ENCODE results near the gene ADCY2.

ADCY2 gene

DNA sequence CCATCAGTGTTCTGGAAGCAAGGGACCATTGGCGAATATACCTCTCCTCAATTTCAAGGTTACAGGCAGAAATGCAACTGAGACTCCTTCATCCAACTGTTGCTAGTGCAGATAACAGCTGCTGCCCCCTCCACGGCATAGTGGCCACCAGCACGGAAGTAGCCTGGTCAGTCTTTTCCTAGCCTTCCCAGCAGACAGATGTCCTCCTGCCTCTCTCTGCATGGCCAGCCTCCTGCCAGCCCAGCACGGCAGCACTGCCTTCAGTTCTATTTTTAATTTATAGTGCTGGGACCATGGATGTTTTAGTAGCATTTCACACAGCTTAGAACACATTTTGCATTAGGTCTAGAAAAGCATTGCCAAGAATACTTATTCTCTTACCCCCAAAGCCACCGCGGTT, 266.4 kb downstream of the ADCY2 start:
- no peak for DNase-seq

- DNase-seq = no peak
Measured at GRCh38 chr5:7663808-7664207, 267.9 kb downstream of the ADCY2 start.

GRCh38 chr5:7664208-7664607, 268.3 kb downstream of the ADCY2 start:
- no peak for DNase-seq

- no peak for DNase-seq
Measured at GRCh38 chr5:7667216-7667767, 271.4 kb downstream of the ADCY2 start.

- DNase-seq = no peak
Measured at GRCh38 chr5:7668161-7668560, 272.2 kb downstream of the ADCY2 start.

DNA sequence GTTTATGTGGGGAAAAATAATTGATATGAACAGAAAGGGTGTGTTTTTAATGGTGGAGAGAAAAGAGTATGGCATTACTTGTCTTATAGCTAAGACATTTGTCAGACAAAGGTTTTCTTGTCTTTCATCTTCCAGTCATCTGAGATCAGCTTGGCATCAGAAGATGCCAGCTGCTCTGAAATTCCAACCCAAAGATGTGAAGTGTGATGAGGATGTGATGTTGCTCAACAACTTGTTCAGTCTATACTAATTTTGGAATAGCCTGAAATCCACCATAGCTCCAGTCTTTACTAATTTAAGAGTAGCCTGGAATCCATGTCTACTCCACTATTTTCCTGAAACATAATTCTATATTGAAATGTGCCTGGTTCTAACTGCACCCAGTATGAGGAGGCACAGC, 272.7 kb downstream of the ADCY2 start:
- no peak for DNase-seq

GRCh38 chr5:7671381-7671993, 275.5 kb downstream of the ADCY2 start:
- DNase-seq = no peak

GRCh38 chr5:7673658-7674057, 277.7 kb downstream of the ADCY2 start:
- no peak for DNase-seq

DNA sequence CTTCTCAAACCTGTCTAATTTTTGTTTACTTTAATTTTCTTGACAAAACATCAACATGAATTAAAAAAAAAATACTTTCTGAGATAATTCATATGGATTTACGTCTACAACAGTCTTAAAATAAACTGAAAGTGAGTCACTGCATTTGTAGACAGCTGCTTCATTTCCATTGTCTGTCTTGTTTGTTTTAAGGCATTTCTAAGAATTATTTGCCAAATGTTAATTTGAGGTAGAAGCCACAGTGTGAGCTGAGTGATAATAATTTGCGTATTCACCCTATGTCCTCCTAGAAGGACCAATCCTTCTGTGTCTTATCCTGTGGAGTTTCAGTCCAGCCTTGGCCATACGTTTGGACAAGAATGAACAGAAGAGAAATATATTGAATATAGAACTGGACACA, 280.5 kb downstream of the ADCY2 start:
- no peak for DNase-seq

- no peak for DNase-seq
Measured at GRCh38 chr5:7678030-7678429, 282.1 kb downstream of the ADCY2 start.

DNA sequence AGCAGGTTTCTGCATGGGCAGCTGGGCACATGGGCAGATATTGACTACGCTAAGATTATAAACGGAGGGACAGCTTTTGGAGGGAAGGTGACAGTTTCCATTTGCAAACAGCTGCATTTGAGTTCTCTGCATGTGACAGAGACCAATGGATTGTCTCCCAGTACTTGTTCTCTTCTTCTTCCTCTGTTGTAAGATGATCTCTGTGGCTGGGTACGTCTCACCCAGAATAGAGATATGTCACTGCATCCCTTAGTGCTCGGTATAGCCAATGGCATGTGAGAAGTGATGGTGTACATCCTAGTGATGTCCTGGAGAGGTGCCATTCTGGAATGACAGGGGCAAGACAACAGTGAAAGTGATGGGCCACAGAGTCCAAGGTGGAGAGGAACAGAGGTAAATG, 283.7 kb downstream of the ADCY2 start:
- no peak for DNase-seq

DNA sequence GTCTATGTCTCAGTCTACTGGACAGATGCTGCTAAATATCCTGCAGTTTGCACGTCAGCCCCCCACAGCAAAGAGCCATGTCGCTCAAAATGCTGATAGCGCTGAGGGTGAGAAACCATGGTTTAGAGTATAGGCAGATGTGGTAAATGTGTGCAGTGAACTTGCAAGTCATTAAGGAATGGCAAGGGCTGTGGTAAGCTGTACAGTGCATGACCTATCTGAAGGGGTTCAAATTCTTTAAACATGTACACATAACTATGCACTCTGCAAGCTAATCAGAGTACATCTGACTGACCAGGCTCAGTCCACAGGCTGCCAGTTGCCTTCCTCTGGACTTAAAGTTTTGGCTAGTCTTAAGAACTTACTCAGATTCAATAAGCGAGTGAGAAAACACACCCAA, 284.3 kb downstream of the ADCY2 start:
- DNase-seq = no peak

DNA sequence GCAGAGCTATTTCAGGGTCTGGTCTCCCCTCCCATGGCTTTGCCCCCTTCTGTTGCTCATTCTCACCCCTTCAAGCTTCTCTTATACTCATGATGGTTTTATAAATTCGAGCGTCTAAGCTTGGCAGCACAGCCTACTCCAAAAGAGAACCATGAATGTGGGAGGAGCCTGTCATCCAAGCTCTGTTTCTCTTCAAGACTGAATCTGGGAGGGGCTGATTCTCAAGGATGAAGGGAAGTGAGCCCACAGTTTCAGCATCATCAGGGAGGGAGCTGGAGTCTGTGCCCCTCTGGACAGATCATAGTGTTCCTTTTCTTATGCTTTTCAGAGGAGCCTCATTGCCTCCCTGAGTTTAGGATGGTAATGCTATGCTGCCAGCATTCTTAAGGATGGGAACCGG, 286.4 kb downstream of the ADCY2 start:
- DNase-seq = no peak

GRCh38 chr5:7683753-7684152, 287.8 kb downstream of the ADCY2 start:
- DNase-seq = no peak

DNA sequence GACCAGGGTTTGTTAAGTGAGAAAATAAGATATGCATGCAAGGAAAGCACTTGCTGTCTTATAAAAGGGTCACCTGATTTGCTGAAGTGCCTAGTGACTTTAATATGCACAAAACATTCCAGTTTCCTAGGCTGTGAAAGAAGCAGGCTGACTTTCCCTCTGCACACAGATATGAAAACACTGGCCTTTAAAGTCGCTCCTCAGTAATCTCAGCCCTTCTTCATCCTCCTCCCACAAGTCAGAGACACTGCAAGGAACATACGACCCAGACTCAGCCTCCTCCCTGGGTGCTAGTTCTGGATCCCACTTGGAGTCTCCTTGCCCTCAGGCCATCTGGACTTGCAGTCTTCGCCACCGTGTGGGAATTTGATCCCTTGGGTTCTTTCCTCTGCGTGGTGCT, 288.9 kb downstream of the ADCY2 start:
- DNase-seq = no peak

DNA sequence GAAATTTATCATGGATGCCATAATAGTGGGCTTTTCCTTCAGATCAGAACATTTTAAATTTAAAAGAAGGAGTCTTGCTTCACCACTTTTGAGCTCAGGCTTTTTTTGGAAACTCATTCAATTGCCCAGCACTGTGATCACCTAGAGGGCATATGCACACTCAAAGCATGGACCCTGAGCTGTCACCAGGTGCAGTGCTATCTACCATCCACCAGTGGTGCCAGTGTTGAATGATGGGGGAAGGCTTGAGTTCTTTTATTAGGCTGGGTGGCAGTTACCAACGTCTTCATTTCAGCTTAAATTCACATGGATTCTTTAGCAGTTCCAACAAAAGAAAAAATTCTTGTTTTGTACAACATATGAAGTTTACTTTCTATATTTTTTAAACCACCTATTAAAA, 290.9 kb downstream of the ADCY2 start:
- no peak for DNase-seq

GRCh38 chr5:7690557-7690956, 294.6 kb downstream of the ADCY2 start:
- DNase-seq = no peak

GRCh38 chr5:7705261-7705660, 309.3 kb downstream of the ADCY2 start:
- DNase-seq = no peak

DNA sequence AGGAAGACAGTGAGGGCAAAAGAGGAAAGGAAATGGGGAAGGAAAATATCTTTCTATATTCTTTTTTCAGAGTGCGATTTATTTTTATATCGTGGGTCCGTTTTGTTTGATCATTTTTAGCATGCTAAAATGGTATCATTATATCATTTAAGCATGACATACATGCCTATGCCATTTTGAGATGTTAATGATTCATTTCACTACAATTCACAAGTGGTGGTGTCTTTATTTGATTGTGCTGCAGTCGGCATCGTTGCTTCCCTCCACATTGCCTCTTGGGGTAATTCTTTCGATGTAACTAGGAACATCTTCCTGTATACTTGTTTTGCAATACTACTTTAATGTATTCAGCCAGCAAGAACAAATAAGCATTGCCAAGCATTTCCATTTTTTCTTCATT, 309.8 kb downstream of the ADCY2 start:
- DNase-seq = no peak

DNA sequence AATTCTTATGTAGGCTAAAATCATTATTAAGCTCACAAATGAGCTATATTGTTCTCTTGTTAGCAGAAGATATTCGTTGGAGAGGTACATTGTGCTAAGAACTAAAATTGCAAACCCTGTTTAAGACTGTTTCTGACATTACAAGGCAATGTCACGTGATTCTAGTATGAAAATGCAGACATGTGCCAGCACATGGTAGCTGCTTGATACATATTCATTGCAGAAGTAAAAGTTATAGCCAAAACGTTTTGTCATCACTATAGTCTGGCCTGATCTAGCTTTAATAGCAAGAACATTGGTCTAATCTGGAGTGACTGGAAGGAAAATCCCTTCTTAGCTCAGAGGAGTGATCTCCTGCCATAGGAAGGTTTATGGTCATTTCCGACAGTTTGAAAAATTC, 310.3 kb downstream of the ADCY2 start:
- DNase-seq = no peak

- no peak for DNase-seq
Measured at GRCh38 chr5:7714119-7714518, 318.2 kb downstream of the ADCY2 start.

DNA sequence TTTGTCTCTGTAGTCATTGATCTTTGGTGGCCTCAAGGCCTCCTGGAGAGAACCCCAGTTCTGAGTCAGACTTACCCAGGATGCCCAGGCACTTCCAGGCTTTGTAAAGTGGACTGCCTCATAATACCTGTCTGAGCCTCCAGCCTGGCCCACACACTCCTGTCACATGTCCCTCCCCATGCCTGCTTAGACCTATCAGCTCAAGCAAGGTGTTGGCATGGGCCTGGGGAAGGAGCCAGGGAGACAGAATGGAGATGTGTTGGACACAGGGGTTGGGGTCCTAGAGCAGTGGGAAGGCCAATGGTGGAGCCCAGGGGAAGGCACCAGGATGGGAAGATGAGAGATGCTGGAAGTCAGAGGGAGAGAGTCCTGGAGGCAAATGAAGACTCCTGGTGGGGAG, 318.8 kb downstream of the ADCY2 start:
- DNase-seq = no peak

- no peak for DNase-seq
Measured at GRCh38 chr5:7717691-7718090, 321.8 kb downstream of the ADCY2 start.

GRCh38 chr5:7728076-7728475, 332.1 kb downstream of the ADCY2 start:
- DNase-seq = no peak
